Stimulated activated CD4-positive, alpha-beta T cell treated with anti-CD3 and anti-CD28 coated beads, Interleukin-2, amount 100 ng/mL, for 48 hours (primary cell): ENCODE data around the gene AIFM2.
"Not testable (repeated sequence)": the region's sequence is repeated elsewhere in the genome, so short reads cannot be mapped to it uniquely, and the experiment has no call there.

Source experiments
- DNase-seq, 2 donors: peaks; one replicate each; pipeline ENCODE4 v3.0.0-alpha.2; 2020

The AIFM2 gene

GRCh38 chr10:70145666-70146488 lies 13.3 kb upstream of the AIFM2 start:
- peak; percentile 40 to 60 for DNase-seq

- DNase-seq = no peak
Measured at GRCh38 chr10:70145166-70145665, 12.6 kb upstream of the AIFM2 start.

GRCh38 chr10:70144372-70145110 lies 11.9 kb upstream of the AIFM2 start:
- no peak for DNase-seq

GRCh38 chr10:70142555-70142954 lies 9.9 kb upstream of the AIFM2 start:
- no peak for DNase-seq

- DNase-seq = no peak
Measured at GRCh38 chr10:70140297-70140696, 7.7 kb upstream of the AIFM2 start.

- DNase-seq = no peak
Measured at GRCh38 chr10:70139997-70140250, 7.3 kb upstream of the AIFM2 start.

- DNase-seq = no peak
Measured at GRCh38 chr10:70139151-70139996, 6.7 kb upstream of the AIFM2 start.

GRCh38 chr10:70137927-70138883 lies 5.6 kb upstream of the AIFM2 start:
- no peak for DNase-seq

- no peak for DNase-seq
Measured at GRCh38 chr10:70137135-70137534, 4.5 kb upstream of the AIFM2 start.

GRCh38 chr10:70135684-70136083 lies 3.1 kb upstream of the AIFM2 start:
- DNase-seq = no peak

GRCh38 chr10:70135046-70135445 lies 2.4 kb upstream of the AIFM2 start:
- no peak for DNase-seq

GRCh38 chr10:70131560-70131937 lies 1.1 kb downstream of the AIFM2 start:
- DNase-seq = no peak

GRCh38 chr10:70130878-70131559 lies 1.6 kb downstream of the AIFM2 start:
- DNase-seq = no peak

- no peak for DNase-seq
Measured at GRCh38 chr10:70126700-70127395, 5.8 kb downstream of the AIFM2 start.

GRCh38 chr10:70125918-70126552 lies 6.6 kb downstream of the AIFM2 start:
- no peak for DNase-seq

GRCh38 chr10:70124918-70125317 lies 7.7 kb downstream of the AIFM2 start:
- DNase-seq = no peak

- no peak for DNase-seq
Measured at GRCh38 chr10:70124415-70124814, 8.2 kb downstream of the AIFM2 start.

GRCh38 chr10:70123817-70124216 lies 8.8 kb downstream of the AIFM2 start:
- no peak for DNase-seq

GRCh38 chr10:70123166-70123565 lies 9.5 kb downstream of the AIFM2 start:
- not testable (repeated sequence) for DNase-seq

- no peak for DNase-seq
Measured at GRCh38 chr10:70122742-70123141, 9.9 kb downstream of the AIFM2 start.
